DOHH2 (cell line): ENCODE data around the gene DHRS13.

Source experiments
- EZH2phosphoT487 ChIP-seq: fragments of 200-600 bp; sonication (generic); IDR thresholded peaks from 2 replicates; pipeline ENCODE4 v1.6.1; 2017; ENCODE audit warnings: borderline replicate concordance, mild to moderate bottlenecking, antibody characterized with exemption, low read length, moderate library complexity, mixed read lengths
- TF ChIP-seq, protein P1 (sequence below): fragments of 200-600 bp; sonication (generic); IDR thresholded peaks from one replicate; pipeline ENCODE4 v1.5.1; 2014; ENCODE audit warnings: antibody characterized with exemption, mild to moderate bottlenecking, low read depth, low read length; ENCODE audit not compliant: poor library complexity, severe bottlenecking

DNA sequence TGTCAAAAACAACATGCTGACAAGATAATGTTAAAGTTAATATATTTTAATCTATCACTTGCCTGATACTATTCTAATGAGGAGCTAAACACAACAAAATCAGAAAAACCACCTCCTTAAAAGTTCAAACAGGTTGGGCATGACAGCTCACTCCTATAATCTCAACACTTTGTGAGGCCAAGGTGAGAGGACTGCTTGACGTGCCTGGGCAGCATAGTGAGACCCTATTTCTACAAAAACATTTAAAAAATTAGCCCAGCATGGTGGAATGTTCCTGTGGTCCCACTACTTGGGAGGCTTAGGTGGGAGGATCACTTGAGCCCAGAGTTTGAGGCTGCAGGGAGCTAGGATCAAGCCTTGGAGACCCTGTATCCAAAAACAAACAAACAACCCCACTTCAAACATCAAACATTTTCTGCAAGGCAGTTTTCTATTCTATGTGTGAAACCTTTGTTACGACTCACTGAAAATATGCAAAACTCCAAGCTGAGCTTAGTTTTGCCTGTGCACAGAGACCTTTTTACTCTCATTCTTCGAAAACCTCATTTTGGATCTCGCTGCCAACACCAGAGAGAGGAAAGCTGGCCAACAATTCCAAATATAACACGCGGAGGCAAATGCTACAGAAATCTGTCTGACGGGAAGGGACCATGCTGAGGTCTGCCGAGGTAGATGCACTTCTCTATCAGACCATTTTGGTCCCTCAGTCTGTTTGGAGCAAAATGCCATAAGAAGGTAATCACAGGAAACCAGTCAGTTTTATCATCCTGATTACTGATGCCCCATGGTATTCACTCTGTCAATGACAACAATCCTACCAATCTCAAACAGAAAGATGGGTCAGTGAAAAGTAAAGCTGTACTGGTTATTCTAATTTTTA is 42.2 kb upstream of the DHRS13 start:
- TF ChIP-seq, protein P1, sequence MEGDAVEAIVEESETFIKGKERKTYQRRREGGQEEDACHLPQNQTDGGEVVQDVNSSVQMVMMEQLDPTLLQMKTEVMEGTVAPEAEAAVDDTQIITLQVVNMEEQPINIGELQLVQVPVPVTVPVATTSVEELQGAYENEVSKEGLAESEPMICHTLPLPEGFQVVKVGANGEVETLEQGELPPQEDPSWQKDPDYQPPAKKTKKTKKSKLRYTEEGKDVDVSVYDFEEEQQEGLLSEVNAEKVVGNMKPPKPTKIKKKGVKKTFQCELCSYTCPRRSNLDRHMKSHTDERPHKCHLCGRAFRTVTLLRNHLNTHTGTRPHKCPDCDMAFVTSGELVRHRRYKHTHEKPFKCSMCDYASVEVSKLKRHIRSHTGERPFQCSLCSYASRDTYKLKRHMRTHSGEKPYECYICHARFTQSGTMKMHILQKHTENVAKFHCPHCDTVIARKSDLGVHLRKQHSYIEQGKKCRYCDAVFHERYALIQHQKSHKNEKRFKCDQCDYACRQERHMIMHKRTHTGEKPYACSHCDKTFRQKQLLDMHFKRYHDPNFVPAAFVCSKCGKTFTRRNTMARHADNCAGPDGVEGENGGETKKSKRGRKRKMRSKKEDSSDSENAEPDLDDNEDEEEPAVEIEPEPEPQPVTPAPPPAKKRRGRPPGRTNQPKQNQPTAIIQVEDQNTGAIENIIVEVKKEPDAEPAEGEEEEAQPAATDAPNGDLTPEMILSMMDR: no peak
- no peak for TF ChIP-seq EZH2phosphoT487
